ENCODE measurements around the gene VANGL1. TPM values are rescaled to one million over a fixed set of nuclear protein-coding genes. Genes with fewer than 3 reads are reported as not detected.

VANGL1 gene
- total RNA-seq, 4 donors from 2014 or later: 14.3 to 20.4 (median 17.3) TPM

GRCh38 chr1:115666206-115666605 lies 24.4 kb downstream of the VANGL1 start:
- Histone ChIP-seq H3K36me3 (peaks cover 9 to 77% (median 15%) of the 10 kb centered on the region in 3 donors), H3K9me3 (no peaks in the 10 kb centered on the region), H3K4me1 (peaks cover 13 to 63% (median 23%) of the 10 kb centered on the region in 3 donors), H3K4me3 (no peak overlapping the region), H3K27ac (peak overlapping the region in 2 of 4 donors; percentile 36 to 43), H3K27me3 (no peaks in the 10 kb centered on the region)
- intact Hi-C loops (cut with DNase I): no loop called here
- no peak for TF ChIP-seq POLR2A (IDR thresholded peaks at IDR 0.05)
- TF ChIP-seq, protein P1, sequence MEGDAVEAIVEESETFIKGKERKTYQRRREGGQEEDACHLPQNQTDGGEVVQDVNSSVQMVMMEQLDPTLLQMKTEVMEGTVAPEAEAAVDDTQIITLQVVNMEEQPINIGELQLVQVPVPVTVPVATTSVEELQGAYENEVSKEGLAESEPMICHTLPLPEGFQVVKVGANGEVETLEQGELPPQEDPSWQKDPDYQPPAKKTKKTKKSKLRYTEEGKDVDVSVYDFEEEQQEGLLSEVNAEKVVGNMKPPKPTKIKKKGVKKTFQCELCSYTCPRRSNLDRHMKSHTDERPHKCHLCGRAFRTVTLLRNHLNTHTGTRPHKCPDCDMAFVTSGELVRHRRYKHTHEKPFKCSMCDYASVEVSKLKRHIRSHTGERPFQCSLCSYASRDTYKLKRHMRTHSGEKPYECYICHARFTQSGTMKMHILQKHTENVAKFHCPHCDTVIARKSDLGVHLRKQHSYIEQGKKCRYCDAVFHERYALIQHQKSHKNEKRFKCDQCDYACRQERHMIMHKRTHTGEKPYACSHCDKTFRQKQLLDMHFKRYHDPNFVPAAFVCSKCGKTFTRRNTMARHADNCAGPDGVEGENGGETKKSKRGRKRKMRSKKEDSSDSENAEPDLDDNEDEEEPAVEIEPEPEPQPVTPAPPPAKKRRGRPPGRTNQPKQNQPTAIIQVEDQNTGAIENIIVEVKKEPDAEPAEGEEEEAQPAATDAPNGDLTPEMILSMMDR (IDR thresholded peaks at IDR 0.05): no peak
- 70 to 90% methylated on average over 2 to 3 of the region's 6 CpGs for WGBS, 2 donors
- no peak for DNase-seq

DNA sequence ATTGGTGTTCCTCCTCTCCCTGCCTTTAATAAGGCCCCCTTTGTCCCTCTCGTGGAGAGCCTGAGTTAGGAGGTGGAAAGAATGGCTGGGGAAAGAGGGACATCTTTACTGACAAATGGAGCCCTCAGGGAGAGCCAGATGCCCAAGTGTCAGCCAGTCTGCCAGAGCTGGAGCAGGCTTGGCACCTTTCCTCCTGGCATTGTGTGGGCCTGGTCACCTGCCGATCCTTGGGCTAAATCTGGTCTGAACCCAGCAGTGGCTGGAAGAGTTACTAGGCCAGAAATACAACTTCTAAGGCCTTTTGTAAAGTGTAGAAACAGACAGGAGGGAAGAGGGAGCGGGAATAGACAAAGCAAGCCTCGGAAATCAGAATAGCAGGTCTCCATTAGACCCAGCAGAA lies 24.9 kb downstream of the VANGL1 start:
- H3K27me3 ChIP-seq: no peaks in the 10 kb centered on the region
- peaks cover 18 to 68% (median 28%) of the 10 kb centered on the region in 3 donors for H3K4me1 ChIP-seq
- H3K4me3 ChIP-seq: no peak overlapping the region
- DNase-seq: no peak
- 41 to 46% methylated on average over 2 to 3 of the region's 4 CpGs for WGBS, 2 donors
- TF ChIP-seq POLR2A (IDR thresholded peaks at IDR 0.05): no peak
- TF ChIP-seq, protein P1 (IDR thresholded peaks at IDR 0.05): no peak
- H3K36me3 ChIP-seq: peaks cover 9 to 72% (median 15%) of the 10 kb centered on the region in 3 donors
- intact Hi-C loops (cut with DNase I): no loop called here
- peak overlapping the region in 2 of 4 donors; percentile 36 to 43 for H3K27ac ChIP-seq
- no peaks in the 10 kb centered on the region for H3K9me3 ChIP-seq

GRCh38 chr1:115668579-115668978 lies 26.8 kb downstream of the VANGL1 start:
- Histone ChIP-seq H3K36me3 (peaks cover 8 to 53% (median 9%) of the 10 kb centered on the region in 3 donors), H3K9me3 (no peaks in the 10 kb centered on the region), H3K27ac (peak overlapping the region in 2 of 4 donors; percentile 3 to 9), H3K27me3 (no peaks in the 10 kb centered on the region), H3K4me3 (no peak overlapping the region), H3K4me1 (peaks cover 19 to 82% (median 35%) of the 10 kb centered on the region in 3 donors)
- WGBS, 2 donors: 38 to 50% methylated on average over 1 of the region's 1 CpG
- intact Hi-C loops (cut with DNase I): no loop called here
- no peak for DNase-seq
- TF ChIP-seq, protein P1 (IDR thresholded peaks at IDR 0.05): no peak
- no peak for TF ChIP-seq POLR2A (IDR thresholded peaks at IDR 0.05)

GRCh38 chr1:115669002-115669673 lies 27.4 kb downstream of the VANGL1 start:
- H3K36me3 ChIP-seq: peaks cover 2 to 52% (median 4%) of the 10 kb centered on the region in 3 donors
- TF ChIP-seq POLR2A (IDR thresholded peaks at IDR 0.05): no peak
- TF ChIP-seq, protein P1 (IDR thresholded peaks at IDR 0.05): peak in 2 of 6 experiments; percentile 9 to 35
- WGBS, 2 donors: 78 to 86% methylated on average over 5 of the region's 5 CpGs
- no peak for DNase-seq
- H3K4me3 ChIP-seq: no peak overlapping the region
- H3K4me1 ChIP-seq: peaks cover 19 to 82% (median 35%) of the 10 kb centered on the region in 3 donors
- H3K9me3 ChIP-seq: no peaks in the 10 kb centered on the region
- H3K27me3 ChIP-seq: no peaks in the 10 kb centered on the region
- H3K27ac ChIP-seq: peak overlapping the region in 2 of 4 donors; percentile 27 to 28
- intact Hi-C loops (cut with DNase I): no loop called here

DNA sequence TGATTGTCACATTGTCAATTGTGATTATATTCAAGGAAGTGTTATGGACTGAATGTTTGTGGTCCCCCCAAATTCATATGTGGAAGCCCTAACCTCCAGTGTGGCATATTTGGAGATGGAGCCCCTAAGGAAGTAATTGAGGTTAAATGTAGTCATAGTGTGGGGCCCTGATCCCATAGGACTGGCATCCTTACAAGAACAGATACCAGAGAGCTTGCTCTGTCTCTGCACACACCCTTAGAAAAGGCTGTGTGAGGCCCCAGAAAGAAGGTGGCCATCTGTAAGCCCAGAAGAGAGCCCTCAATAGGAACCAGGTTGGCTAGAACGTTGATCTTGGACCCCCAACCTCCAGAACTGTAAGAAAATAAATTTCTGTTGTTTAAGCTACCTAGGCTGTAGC lies 28.1 kb downstream of the VANGL1 start:
- TF ChIP-seq, protein P1 (IDR thresholded peaks at IDR 0.05): no peak
- no peak for TF ChIP-seq POLR2A (IDR thresholded peaks at IDR 0.05)
- WGBS, 2 donors: 82 to 91% methylated on average over 1 of the region's 1 CpG
- H3K27ac ChIP-seq: peak overlapping the region in 1 of 4 donors; percentile 63
- intact Hi-C loops (cut with DNase I): no loop called here
- H3K27me3 ChIP-seq: no peaks in the 10 kb centered on the region
- peaks cover 0 to 46% (median 0%) of the 10 kb centered on the region in 3 donors for H3K36me3 ChIP-seq
- H3K4me1 ChIP-seq: peaks cover 19 to 78% (median 35%) of the 10 kb centered on the region in 3 donors
- no peak overlapping the region for H3K4me3 ChIP-seq
- no peaks in the 10 kb centered on the region for H3K9me3 ChIP-seq
- no peak for DNase-seq

Data from esophagus squamous epithelium (tissue), 5 donors.